ENCODE measurements around the gene NAA60. TPM values are rescaled to one million over a fixed set of nuclear protein-coding genes. Genes with fewer than 3 reads are reported as not detected.

NAA60 gene
- polyA plus RNA-seq, 1 of the 3 experiments (the other 2 are of a cell fraction): 17.2 TPM

GRCh38 chr16:3492356-3492755 is 48.9 kb downstream of the NAA60 start (continued):
- no peak for TF ChIP-seq SIN3A (IDR thresholded peaks at IDR 0.05; ENCODE audit: borderline replicate concordance, low read depth, low read length)
- TF ChIP-seq, protein P1, sequence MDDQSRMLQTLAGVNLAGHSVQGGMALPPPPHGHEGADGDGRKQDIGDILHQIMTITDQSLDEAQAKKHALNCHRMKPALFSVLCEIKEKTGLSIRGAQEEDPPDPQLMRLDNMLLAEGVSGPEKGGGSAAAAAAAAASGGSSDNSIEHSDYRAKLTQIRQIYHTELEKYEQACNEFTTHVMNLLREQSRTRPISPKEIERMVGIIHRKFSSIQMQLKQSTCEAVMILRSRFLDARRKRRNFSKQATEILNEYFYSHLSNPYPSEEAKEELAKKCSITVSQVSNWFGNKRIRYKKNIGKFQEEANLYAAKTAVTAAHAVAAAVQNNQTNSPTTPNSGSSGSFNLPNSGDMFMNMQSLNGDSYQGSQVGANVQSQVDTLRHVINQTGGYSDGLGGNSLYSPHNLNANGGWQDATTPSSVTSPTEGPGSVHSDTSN (IDR thresholded peaks at IDR 0.05): no peak
- TF ChIP-seq, protein P2, sequence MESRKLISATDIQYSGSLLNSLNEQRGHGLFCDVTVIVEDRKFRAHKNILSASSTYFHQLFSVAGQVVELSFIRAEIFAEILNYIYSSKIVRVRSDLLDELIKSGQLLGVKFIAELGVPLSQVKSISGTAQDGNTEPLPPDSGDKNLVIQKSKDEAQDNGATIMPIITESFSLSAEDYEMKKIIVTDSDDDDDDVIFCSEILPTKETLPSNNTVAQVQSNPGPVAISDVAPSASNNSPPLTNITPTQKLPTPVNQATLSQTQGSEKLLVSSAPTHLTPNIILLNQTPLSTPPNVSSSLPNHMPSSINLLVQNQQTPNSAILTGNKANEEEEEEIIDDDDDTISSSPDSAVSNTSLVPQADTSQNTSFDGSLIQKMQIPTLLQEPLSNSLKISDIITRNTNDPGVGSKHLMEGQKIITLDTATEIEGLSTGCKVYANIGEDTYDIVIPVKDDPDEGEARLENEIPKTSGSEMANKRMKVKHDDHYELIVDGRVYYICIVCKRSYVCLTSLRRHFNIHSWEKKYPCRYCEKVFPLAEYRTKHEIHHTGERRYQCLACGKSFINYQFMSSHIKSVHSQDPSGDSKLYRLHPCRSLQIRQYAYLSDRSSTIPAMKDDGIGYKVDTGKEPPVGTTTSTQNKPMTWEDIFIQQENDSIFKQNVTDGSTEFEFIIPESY (IDR thresholded peaks at IDR 0.05; ENCODE audit: borderline replicate concordance, low read depth): no peak
- no peak for TF ChIP-seq FOXM1 (IDR thresholded peaks at IDR 0.05; ENCODE audit: low read depth)
- TF ChIP-seq TCF12 (IDR thresholded peaks at IDR 0.05): no peak
- TF ChIP-seq EZH2phosphoT487 (IDR thresholded peaks at IDR 0.05; ENCODE audit: borderline replicate concordance, low read depth): no peak
- no peak for TF ChIP-seq FOXJ3 (CRISPR knock-in tag; IDR thresholded peaks at IDR 0.05)

DNA sequence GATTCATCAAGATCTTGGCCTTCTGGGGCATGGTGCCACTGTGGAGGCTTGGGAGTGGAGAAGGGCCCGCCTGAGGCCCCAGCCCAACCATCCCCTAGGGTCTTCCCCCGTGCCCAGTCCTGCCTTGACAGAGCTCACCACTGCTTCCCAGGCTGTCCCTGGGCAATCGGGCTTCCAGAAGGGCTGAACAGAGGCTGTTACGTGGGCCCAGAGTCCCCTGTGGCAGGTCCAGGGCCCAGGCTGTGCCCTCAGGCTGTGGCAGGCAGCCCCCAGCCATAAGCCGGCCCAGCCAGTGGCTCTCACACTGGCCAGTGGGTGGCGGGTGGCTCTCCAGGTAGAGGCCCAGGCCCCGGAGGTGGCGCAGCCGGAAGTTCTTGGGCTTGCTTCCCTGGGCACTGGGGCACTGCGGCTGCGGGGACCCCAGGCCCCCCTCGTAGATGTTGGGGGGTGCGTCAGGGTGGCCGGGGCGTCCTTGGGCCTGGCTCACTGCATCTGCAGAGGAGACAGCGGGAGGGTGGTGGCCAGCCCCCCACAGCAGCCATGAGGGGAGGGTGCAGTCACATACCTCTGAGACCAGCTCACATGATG is 51.0 kb downstream of the NAA60 start:
- Histone ChIP-seq H3K27ac (ENCODE audit: low read depth in 2 of 2, low read length in 1 of 2) (no peak overlapping the region), H3K4me3 (ENCODE audit: low read depth in 2 of 2, low read length in 1 of 2) (no peak overlapping the region), H3K27me3 (ENCODE audit: insufficient read depth) (no peaks in the 10 kb centered on the region), H3K9ac (no peak overlapping the region), H3F3A (replicated peaks; ENCODE audit: insufficient read depth) (peaks cover 2% of the 10 kb centered on the region), H2AFZ (ENCODE audit: low read depth) (no peak overlapping the region), H3K4me1 (ENCODE audit: control insufficient read depth in 1 of 2, insufficient read depth in 2 of 2, low read depth in 1 of 2, low read length in 1 of 2) (no peaks in the 10 kb centered on the region; a peak in 1 of 4 replicates), H4K20me1 (ENCODE audit: insufficient read depth) (no peaks in the 10 kb centered on the region), H3K9me3 (no peaks in the 10 kb centered on the region), H3K4me2 (no peak overlapping the region), H3K79me2 (ENCODE audit: insufficient read depth) (no peaks in the 10 kb centered on the region), H3K36me3 (replicated peaks in 1 of 2; ENCODE audit: control insufficient read depth in 1 of 2, insufficient read depth in 2 of 2, low read length in 1 of 2) (no peaks in the 10 kb centered on the region), H3K9me2 (no peaks in the 10 kb centered on the region)
- no peak for TF ChIP-seq USF1 (IDR thresholded peaks at IDR 0.05; ENCODE audit: borderline replicate concordance, low read depth)
- TF ChIP-seq, protein P1 (IDR thresholded peaks at IDR 0.05): no peak
- no peak for TF ChIP-seq GABPA (IDR thresholded peaks at IDR 0.05; ENCODE audit: low read depth)
- TF ChIP-seq FOXM1 (IDR thresholded peaks at IDR 0.05; ENCODE audit: low read depth): no peak
- no peak for TF ChIP-seq CHD2 (IDR thresholded peaks at IDR 0.05; ENCODE audit: low read length, partially characterized antibody)
- ChIA-PET CTCF (interaction anchor here (1.9 kb wide), 1 partner anchor 13 kb away, joined by 7 read pairs; no protein-coding TSS in a partner anchor), POLR2A (no interaction called here)
- no peak for DNase-seq
- 90% methylated on average over 2 of the region's 16 CpGs for WGBS (ENCODE audit: low lambda C conversion rate)
